Esophagus squamous epithelium (tissue), 5 donors: ENCODE results near the gene FAM13B. TPM values are rescaled to one million over a fixed set of nuclear protein-coding genes. Genes with fewer than 3 reads are reported as not detected.
A peak's percentile ranks its signal among the peaks of the same experiment; 100 is the strongest.
"Not testable (repeated sequence)": the region's sequence is repeated elsewhere in the genome, so short reads cannot be mapped to it uniquely, and the experiment has no call there.

Experiments used
- DNase-seq: peaks from one replicate; lab custom pipeline; 2025; lab: John Stamatoyannopoulos, UW
- H3K27ac ChIP-seq, 4 donors: fragments of 200-600 bp; sonication (generic); one replicate each; pipeline ENCODE4 v1.5.1; 2016 to 2019; ENCODE audit warnings: mild to moderate bottlenecking in 1 of 4
- H3K27me3 ChIP-seq, 4 donors: fragments of 200-600 bp; sonication (generic); 1 replicate in 3 of 4; 2 replicates in 1 of 4; pipeline versions ENCODE4 v1.5.1 to v1.6.0; 2017 to 2021; ENCODE audit warnings: antibody characterized with exemption in 1 of 4
- H3K36me3 ChIP-seq, 3 donors: fragments of 200-600 bp; sonication (generic); one replicate each; pipeline ENCODE4 v1.5.1; 2016 to 2019
- H3K4me1 ChIP-seq, 3 donors: fragments of 200-600 bp; sonication (generic); one replicate each; pipeline ENCODE4 v1.5.1; 2017 to 2019
- H3K4me3 ChIP-seq, 4 donors: fragments of 200-600 bp; sonication (generic); 1 replicate in 3 of 4; 2 replicates in 1 of 4; pipeline ENCODE4 v1.5.1; 2016 to 2019; ENCODE audit warnings: mild to moderate bottlenecking in 2 of 4, moderate library complexity in 1 of 4
- H3K9me3 ChIP-seq, 3 donors: fragments of 200-600 bp; sonication (generic); one replicate each; pipeline ENCODE4 v1.5.1; 2016 to 2019
- POLR2A ChIP-seq, 4 donors: fragments of 450-650 bp; IDR thresholded peaks; one replicate each; pipeline ENCODE4 v1.6.1; 2017; ENCODE audit warnings: antibody characterized with exemption in 4 of 4, mild to moderate bottlenecking in 4 of 4, moderate library complexity in 3 of 4
- WGBS, 2 donors: methylation state at CpG; one replicate each; pipeline ENCODE4 v1.1.5; 2018; 5-methylcytosine and 5-hydroxymethylcytosine counted together
- intact Hi-C: fragments of 100-400 bp; cut with DNase I; formaldehyde crosslinking; loops from one replicate; pipeline ENCODE4 v1.15.0; 2022
- total RNA-seq, 4 donors: library from RNA; depleted of rRNA; stranded (reverse); fragments of >200 nt; gene quantifications; one replicate each; pipeline ENCODE4 v1.1.0, GENCODE V29; 2016
- TF ChIP-seq, protein P1 (sequence below), 6 experiments: fragments of 450-650 bp in 4 of 6; fragments of 200-600 bp in 2 of 6; sonication (generic) in 2 of 6; IDR thresholded peaks; one replicate each; pipeline ENCODE4 v1.5.1; 2016 to 2019; ENCODE audit warnings: antibody characterized with exemption in 6 of 6, mild to moderate bottlenecking in 4 of 6, moderate library complexity in 4 of 6
- donor health status: DM: yes; HTN: yes; CAD: no.

Gene FAM13B
- total RNA-seq, 4 donors from 2014 or later = 12.2 to 46.0 (median 13.9) TPM

DNA sequence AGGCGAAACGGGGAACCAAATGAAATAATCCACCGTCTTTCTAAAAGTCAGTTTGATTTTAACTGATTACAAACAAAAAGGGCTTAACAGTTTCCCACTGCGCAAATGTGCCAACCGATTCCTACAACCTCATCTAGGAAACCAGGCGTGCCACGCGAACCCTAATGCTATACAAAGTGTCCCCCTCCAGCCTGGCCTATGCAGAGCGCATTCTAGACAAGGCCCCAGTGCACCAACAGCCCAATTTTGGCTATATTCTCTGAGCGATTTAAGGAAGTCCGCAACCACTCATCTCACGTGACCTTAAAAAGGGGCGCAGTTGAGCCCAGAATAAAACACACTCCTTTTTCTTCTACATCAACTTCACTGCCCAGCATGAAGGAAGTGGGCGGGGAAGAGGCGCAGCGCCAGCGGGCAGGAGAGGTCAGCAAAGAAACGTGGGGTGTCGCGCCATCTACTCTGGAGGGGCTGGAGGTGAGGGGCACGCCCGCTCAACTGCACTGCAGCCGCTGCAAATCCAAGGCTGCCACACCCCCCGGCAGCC lies 779 bp downstream of the FAM13B start:
- 0 to 2% methylated on average over 15 to 24 of the region's 24 CpGs for WGBS, 2 donors
- intact Hi-C loops = no loop called here
- H3K27me3 ChIP-seq = no peaks in the 10 kb centered on the region

DNA sequence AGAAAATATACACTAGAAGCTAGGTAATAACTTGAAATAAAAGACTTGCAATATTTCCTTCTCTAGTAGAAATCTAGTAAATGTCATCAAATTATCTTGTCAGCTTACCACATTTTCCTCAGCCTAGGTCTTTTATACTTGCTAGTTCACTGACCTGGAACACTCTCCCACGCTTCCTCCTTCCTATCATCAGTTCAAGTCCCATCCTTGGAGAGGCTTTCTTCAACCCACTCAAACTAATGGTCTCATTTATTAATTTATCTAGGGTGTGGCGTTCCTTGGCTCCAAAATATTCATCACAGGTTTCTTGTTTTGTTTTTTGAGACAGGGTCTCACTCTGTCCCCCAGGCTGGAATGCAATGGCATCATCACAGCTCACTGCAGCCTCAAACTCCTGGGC lies 2.9 kb downstream of the FAM13B start:
- WGBS, 2 donors = 62 to 84% methylated on average over 2 of the region's 2 CpGs
- H3K4me3 ChIP-seq = no peak overlapping the region
- DNase-seq = no peak
- no peaks in the 10 kb centered on the region for H3K9me3 ChIP-seq
- no peaks in the 10 kb centered on the region for H3K27me3 ChIP-seq
- TF ChIP-seq, protein P1, sequence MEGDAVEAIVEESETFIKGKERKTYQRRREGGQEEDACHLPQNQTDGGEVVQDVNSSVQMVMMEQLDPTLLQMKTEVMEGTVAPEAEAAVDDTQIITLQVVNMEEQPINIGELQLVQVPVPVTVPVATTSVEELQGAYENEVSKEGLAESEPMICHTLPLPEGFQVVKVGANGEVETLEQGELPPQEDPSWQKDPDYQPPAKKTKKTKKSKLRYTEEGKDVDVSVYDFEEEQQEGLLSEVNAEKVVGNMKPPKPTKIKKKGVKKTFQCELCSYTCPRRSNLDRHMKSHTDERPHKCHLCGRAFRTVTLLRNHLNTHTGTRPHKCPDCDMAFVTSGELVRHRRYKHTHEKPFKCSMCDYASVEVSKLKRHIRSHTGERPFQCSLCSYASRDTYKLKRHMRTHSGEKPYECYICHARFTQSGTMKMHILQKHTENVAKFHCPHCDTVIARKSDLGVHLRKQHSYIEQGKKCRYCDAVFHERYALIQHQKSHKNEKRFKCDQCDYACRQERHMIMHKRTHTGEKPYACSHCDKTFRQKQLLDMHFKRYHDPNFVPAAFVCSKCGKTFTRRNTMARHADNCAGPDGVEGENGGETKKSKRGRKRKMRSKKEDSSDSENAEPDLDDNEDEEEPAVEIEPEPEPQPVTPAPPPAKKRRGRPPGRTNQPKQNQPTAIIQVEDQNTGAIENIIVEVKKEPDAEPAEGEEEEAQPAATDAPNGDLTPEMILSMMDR (IDR thresholded peaks at IDR 0.05) = no peak
- no peak for TF ChIP-seq POLR2A (IDR thresholded peaks at IDR 0.05)
- peaks cover 9 to 65% (median 27%) of the 10 kb centered on the region in 3 donors for H3K4me1 ChIP-seq
- H3K36me3 ChIP-seq = no peaks in the 10 kb centered on the region
- intact Hi-C loops = no loop called here
- H3K27ac ChIP-seq = no peak overlapping the region

More for the DNA sequence above, 779 bp downstream of the FAM13B start:
- Histone ChIP-seq H3K9me3 (no peaks in the 10 kb centered on the region), H3K27ac (peak overlapping the region; percentile 98 to 100 (median 100)), H3K4me1 (peaks cover 9 to 67% (median 33%) of the 10 kb centered on the region in 3 donors), H3K36me3 (no peaks in the 10 kb centered on the region), H3K4me3 (peak overlapping the region; percentile 85 to 100 (median 94))
- TF ChIP-seq, protein P1 (IDR thresholded peaks at IDR 0.05) = peak in 1 of 6 experiments; percentile 5
- peak in 1 of 4 donors; percentile 6 for TF ChIP-seq POLR2A (IDR thresholded peaks at IDR 0.05)
- DNase-seq = peak; percentile 36

DNA sequence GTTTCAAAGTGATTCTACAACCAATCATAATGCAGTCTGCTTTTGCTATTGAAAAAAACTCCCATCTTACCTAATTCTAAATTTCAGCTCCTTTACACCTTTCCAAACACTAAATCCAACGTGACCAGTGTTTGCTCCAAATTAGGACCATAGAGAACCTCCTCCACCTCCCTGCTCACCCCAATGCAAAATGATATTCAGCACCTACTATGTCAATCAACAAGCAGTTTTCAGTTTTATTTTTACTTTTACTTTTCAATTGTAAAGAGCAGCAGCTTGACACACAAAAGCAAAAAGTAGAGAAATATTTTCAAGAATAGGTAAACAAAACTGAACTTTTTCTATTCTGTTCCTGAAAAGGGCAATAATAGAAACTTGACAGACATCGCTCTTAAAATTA lies 3.4 kb downstream of the FAM13B start:
- DNase-seq = no peak
- H3K4me3 ChIP-seq = no peak overlapping the region
- 49 to 50% methylated on average over 2 of the region's 2 CpGs for WGBS, 2 donors
- TF ChIP-seq POLR2A (IDR thresholded peaks at IDR 0.05) = no peak
- TF ChIP-seq, protein P1 (IDR thresholded peaks at IDR 0.05) = no peak
- H3K27ac ChIP-seq = no peak overlapping the region
- intact Hi-C loops = no loop called here
- H3K27me3 ChIP-seq = no peaks in the 10 kb centered on the region
- H3K4me1 ChIP-seq = peaks cover 9 to 69% (median 27%) of the 10 kb centered on the region in 3 donors
- no peaks in the 10 kb centered on the region for H3K36me3 ChIP-seq
- H3K9me3 ChIP-seq = no peaks in the 10 kb centered on the region

- TF ChIP-seq, protein P1 (IDR thresholded peaks at IDR 0.05) = no peak
- TF ChIP-seq POLR2A (IDR thresholded peaks at IDR 0.05) = no peak
- H3K36me3 ChIP-seq = no peaks in the 10 kb centered on the region
- H3K9me3 ChIP-seq = no peaks in the 10 kb centered on the region
- intact Hi-C loops = no loop called here
- H3K27ac ChIP-seq = no peak overlapping the region
- no peak for DNase-seq
- no peak overlapping the region for H3K4me3 ChIP-seq
- no peaks in the 10 kb centered on the region for H3K27me3 ChIP-seq
- 73 to 90% methylated on average over 5 of the region's 5 CpGs for WGBS, 2 donors
- H3K4me1 ChIP-seq = peaks cover 9 to 74% (median 30%) of the 10 kb centered on the region in 3 donors
Measured at GRCh38 chr5:138028971-138029365, 3.9 kb downstream of the FAM13B start.

DNA sequence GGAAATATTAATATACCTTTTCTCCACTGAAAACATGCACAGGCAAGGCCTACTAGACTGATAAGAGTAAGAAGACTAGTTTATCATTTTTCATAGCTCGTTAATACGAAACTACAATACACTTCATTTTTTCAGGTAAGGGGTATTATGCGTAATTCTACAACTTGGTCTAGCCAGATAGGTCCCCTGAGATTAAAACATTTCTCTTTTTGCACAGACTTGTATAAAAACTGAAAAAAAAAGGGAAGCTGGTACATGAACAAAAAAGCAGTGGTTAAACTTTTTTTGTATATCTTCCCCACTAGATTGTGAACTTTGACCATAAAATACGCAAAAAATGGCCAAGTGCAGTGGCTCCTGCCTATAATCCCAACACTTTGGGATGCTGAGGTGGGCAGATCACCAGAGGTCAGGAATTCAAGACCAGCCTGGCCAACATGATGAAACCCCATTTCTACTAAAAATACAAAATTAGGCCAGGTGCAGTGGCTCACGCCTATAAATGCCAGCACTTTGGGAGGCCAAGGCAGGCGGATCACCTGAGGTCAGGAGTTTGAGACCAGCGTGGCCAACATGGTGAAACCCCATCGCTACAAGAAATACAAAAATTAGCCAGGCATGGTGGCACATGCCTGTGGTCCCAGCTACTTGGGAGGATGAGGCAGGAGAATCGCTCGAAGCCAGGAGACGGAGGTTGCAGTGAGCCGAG lies 4.5 kb downstream of the FAM13B start:
- H3K27me3 ChIP-seq, H3K27ac ChIP-seq, H3K9me3 ChIP-seq, intact Hi-C loops, H3K4me3 ChIP-seq, DNase-seq, H3K36me3 ChIP-seq: not testable (repeated sequence)
- 86 to 90% methylated on average over 11 to 12 of the region's 12 CpGs for WGBS, 2 donors
- H3K4me1 ChIP-seq = peaks cover 9 to 74% (median 36%) of the 10 kb centered on the region in 3 donors

GRCh38 chr5:138026793-138027192 lies 6.1 kb downstream of the FAM13B start:
- H3K27ac ChIP-seq, DNase-seq, H3K4me3 ChIP-seq, H3K9me3 ChIP-seq, intact Hi-C loops, H3K36me3 ChIP-seq, H3K27me3 ChIP-seq: not testable (repeated sequence)
- H3K4me1 ChIP-seq = peaks cover 7 to 84% (median 41%) of the 10 kb centered on the region in 3 donors
- 96 to 97% methylated on average over 9 of the region's 9 CpGs for WGBS, 2 donors
